Measurements from ENCODE around the gene TMEM129.

- TF ChIP-seq, protein P1, sequence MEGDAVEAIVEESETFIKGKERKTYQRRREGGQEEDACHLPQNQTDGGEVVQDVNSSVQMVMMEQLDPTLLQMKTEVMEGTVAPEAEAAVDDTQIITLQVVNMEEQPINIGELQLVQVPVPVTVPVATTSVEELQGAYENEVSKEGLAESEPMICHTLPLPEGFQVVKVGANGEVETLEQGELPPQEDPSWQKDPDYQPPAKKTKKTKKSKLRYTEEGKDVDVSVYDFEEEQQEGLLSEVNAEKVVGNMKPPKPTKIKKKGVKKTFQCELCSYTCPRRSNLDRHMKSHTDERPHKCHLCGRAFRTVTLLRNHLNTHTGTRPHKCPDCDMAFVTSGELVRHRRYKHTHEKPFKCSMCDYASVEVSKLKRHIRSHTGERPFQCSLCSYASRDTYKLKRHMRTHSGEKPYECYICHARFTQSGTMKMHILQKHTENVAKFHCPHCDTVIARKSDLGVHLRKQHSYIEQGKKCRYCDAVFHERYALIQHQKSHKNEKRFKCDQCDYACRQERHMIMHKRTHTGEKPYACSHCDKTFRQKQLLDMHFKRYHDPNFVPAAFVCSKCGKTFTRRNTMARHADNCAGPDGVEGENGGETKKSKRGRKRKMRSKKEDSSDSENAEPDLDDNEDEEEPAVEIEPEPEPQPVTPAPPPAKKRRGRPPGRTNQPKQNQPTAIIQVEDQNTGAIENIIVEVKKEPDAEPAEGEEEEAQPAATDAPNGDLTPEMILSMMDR (IDR thresholded peaks at IDR 0.05): peak in 3 of 4 experiments; percentile 88 to 98 (median 91)
- no peak for TF ChIP-seq POLR2A (IDR thresholded peaks at IDR 0.05)
- TF ChIP-seq EP300 (IDR thresholded peaks at IDR 0.05): no peak
- no peak for TF ChIP-seq POLR2AphosphoS5 (IDR thresholded peaks at IDR 0.05)
Observed at GRCh38 chr4:1726146-1726934, 5.2 kb upstream of the TMEM129 start.
